NCI-H524 (cell line): Measurements from ENCODE around the gene BRD3.

Source experiments
- DNase-seq, 2 experiments: peaks; one replicate each; lab custom pipeline; 2025; lab: John Stamatoyannopoulos, UW

The BRD3 gene

GRCh38 chr9:134039386-134040175 lies 28.2 kb downstream of the BRD3 start:
- DNase-seq, result no peak

GRCh38 chr9:134037641-134038040 lies 30.2 kb downstream of the BRD3 start:
- no peak for DNase-seq

- no peak for DNase-seq
Measured at GRCh38 chr9:134036130-134036529, 31.7 kb downstream of the BRD3 start.

GRCh38 chr9:134035041-134036039 lies 32.5 kb downstream of the BRD3 start:
- no peak for DNase-seq

- DNase-seq, result no peak
Measured at GRCh38 chr9:134034215-134035040, 33.4 kb downstream of the BRD3 start.

GRCh38 chr9:134033516-134034214 lies 34.2 kb downstream of the BRD3 start:
- DNase-seq, result no peak

GRCh38 chr9:134032456-134033222 lies 35.2 kb downstream of the BRD3 start:
- no peak for DNase-seq

- DNase-seq, result no peak
Measured at GRCh38 chr9:134031783-134032182, 36.0 kb downstream of the BRD3 start.

GRCh38 chr9:134030821-134031470 lies 36.9 kb downstream of the BRD3 start:
- DNase-seq, result no peak

- no peak for DNase-seq
Measured at GRCh38 chr9:134029248-134030226, 38.3 kb downstream of the BRD3 start.

- DNase-seq, result no peak
Measured at GRCh38 chr9:134028575-134029247, 39.1 kb downstream of the BRD3 start.

- no peak for DNase-seq
Measured at GRCh38 chr9:134028076-134028475, 39.8 kb downstream of the BRD3 start.

GRCh38 chr9:134027561-134027960 lies 40.3 kb downstream of the BRD3 start:
- peak in 1 of 2 experiments; percentile 55 for DNase-seq

- no peak for DNase-seq
Measured at GRCh38 chr9:134026981-134027380, 40.8 kb downstream of the BRD3 start.

GRCh38 chr9:134026581-134026980 lies 41.2 kb downstream of the BRD3 start:
- DNase-seq, result no peak

GRCh38 chr9:134025606-134026541 lies 42.0 kb downstream of the BRD3 start:
- peak in 1 of 2 experiments; percentile 65 for DNase-seq
